IMR-90 (cell line): ENCODE results near the gene INSL6. TPM values are rescaled to one million over a fixed set of nuclear protein-coding genes. Genes with fewer than 3 reads are reported as not detected.

Experiments used
- ATAC-seq: fragments of 200-7000 bp; cut with Tn5 transposase; 2 replicates; pipeline ENCODE4 v1.9.1; 2020; ENCODE audit warnings: low read depth, mild to moderate bottlenecking, moderate library complexity
- BruUV-seq: library from RNA; stranded (reverse); fragments of 400-500 nt; replicated peaks from 2 replicates; lab custom pipeline; 2021; lab: Mats Ljungman, UMichigan
- CTCF ChIA-PET: fragments of 300-600 bp; formaldehyde crosslinking; extraction: SDS; loops from one replicate; lab custom pipeline; 2021; ENCODE audit warnings: antibody characterized with exemption; lab: Yijun Ruan, JAX
- POLR2A ChIA-PET: fragments of 300-600 bp; sonication (Branson Sonifier 250); formaldehyde crosslinking; loops from one replicate; lab custom pipeline; 2022; ENCODE audit warnings: antibody characterized with exemption; ENCODE audit not compliant: unreplicated experiment; lab: Charles Lee
- DNase-seq: peaks from one replicate; pipeline ENCODE4 v3.0.0; 2013
- H2AFZ ChIP-seq: replicated peaks from 2 replicates; pipeline ENCODE3; 2013; ENCODE audit warnings: low read length, mild to moderate bottlenecking; ENCODE audit not compliant: poor library complexity
- H2AK5ac ChIP-seq: 2 replicates; pipeline ENCODE4 v1.6.1; 2013; ENCODE audit warnings: low read depth, low read length, inconsistent platforms
- H2AK9ac ChIP-seq: replicated peaks from 2 replicates; pipeline ENCODE3; 2013; ENCODE audit warnings: mild to moderate bottlenecking, low read depth, low read length, moderate library complexity; ENCODE audit not compliant: poor library complexity
- H2BK120ac ChIP-seq: 2 replicates; pipeline ENCODE4 v1.6.1; 2013; ENCODE audit warnings: low read depth, low read length, inconsistent platforms
- H2BK15ac ChIP-seq: 3 replicates; pipeline ENCODE4 v1.6.1; 2013; ENCODE audit warnings: low read depth, low read length, inconsistent platforms
- H2BK20ac ChIP-seq: 2 replicates; pipeline ENCODE4 v1.6.1; 2013; ENCODE audit warnings: low read depth, mild to moderate bottlenecking, inconsistent platforms, low read length, moderate library complexity
- H2BK5ac ChIP-seq: 2 replicates; pipeline ENCODE4 v1.6.1; 2013; ENCODE audit warnings: mild to moderate bottlenecking, low read depth, low read length, inconsistent platforms; ENCODE audit not compliant: poor library complexity, severe bottlenecking
- H3K14ac ChIP-seq: replicated peaks from 2 replicates; pipeline ENCODE4 v1.6.1; 2013; ENCODE audit warnings: low read depth, low read length, inconsistent platforms
- H3K18ac ChIP-seq: 2 replicates; pipeline ENCODE4 v1.6.1; 2013; ENCODE audit warnings: low read depth, low read length, control low read depth
- H3K23ac ChIP-seq: 2 replicates; pipeline ENCODE4 v1.6.1; 2013; ENCODE audit warnings: low read depth, low read length, inconsistent platforms
- H3K27ac ChIP-seq: 2 replicates; pipeline ENCODE4 v1.5.1; 2013; ENCODE audit warnings: mild to moderate bottlenecking, control low read depth, low read length; ENCODE audit not compliant: insufficient read depth
- H3K27me3 ChIP-seq: 2 replicates; pipeline ENCODE4 v1.6.1; 2013; ENCODE audit warnings: low read length; ENCODE audit not compliant: control insufficient read depth, insufficient read depth
- H3K36me3 ChIP-seq: 2 replicates; pipeline ENCODE4 v1.6.1; 2013; ENCODE audit warnings: low read length, mixed read lengths; ENCODE audit not compliant: control insufficient read depth, insufficient read depth
- H3K4ac ChIP-seq: 2 replicates; pipeline ENCODE4 v1.6.1; 2013; ENCODE audit warnings: low read depth, low read length, inconsistent platforms
- H3K4me1 ChIP-seq: 2 replicates; pipeline ENCODE4 v1.6.1; 2013; ENCODE audit warnings: low read length, mixed read lengths; ENCODE audit not compliant: control insufficient read depth, insufficient read depth
- H3K4me2 ChIP-seq: 2 replicates; pipeline ENCODE4 v1.6.1; 2013; ENCODE audit warnings: low read depth, mild to moderate bottlenecking, control low read depth, low read length, moderate library complexity
- H3K4me3 ChIP-seq: 2 replicates; pipeline ENCODE4 v1.5.1; 2013; ENCODE audit warnings: low read depth, mild to moderate bottlenecking, control low read depth, low read length, moderate library complexity; ENCODE audit not compliant: insufficient read depth
- H3K56ac ChIP-seq: 2 replicates; pipeline ENCODE4 v1.6.1; 2013; ENCODE audit warnings: low read length, inconsistent platforms; ENCODE audit not compliant: insufficient read depth; ENCODE audit errors: extremely low read depth
- H3K79me1 ChIP-seq, 2 experiments: 2 replicates each; pipeline ENCODE4 v1.6.1; 2013; ENCODE audit warnings: low read length in 2 of 2, inconsistent platforms in 1 of 2, low read depth in 1 of 2
- H3K9ac ChIP-seq: 2 replicates; pipeline ENCODE4 v1.6.1; 2013; ENCODE audit warnings: low read depth, low read length, control low read depth
- H3K9me1 ChIP-seq: 2 replicates; pipeline ENCODE4 v1.6.1; 2013; ENCODE audit warnings: low read length, inconsistent platforms; ENCODE audit not compliant: insufficient read depth
- H3K9me3 ChIP-seq: 2 replicates; pipeline ENCODE4 v1.6.1; 2013; ENCODE audit warnings: low read length; ENCODE audit not compliant: control insufficient read depth, insufficient read depth
- H4K20me1 ChIP-seq: 2 replicates; pipeline ENCODE4 v1.6.1; 2013; ENCODE audit warnings: low read length, inconsistent platforms; ENCODE audit not compliant: insufficient read depth
- H4K5ac ChIP-seq: 2 replicates; pipeline ENCODE4 v1.6.1; 2013; ENCODE audit warnings: mild to moderate bottlenecking, low read depth, low read length, control low read depth
- H4K8ac ChIP-seq, 2 experiments: 2 replicates each; pipeline ENCODE4 v1.6.1; 2013; ENCODE audit warnings: low read depth in 2 of 2, low read length in 2 of 2, control low read depth in 1 of 2, inconsistent platforms in 1 of 2
- H4K91ac ChIP-seq: 2 replicates; pipeline ENCODE4 v1.6.1; 2013; ENCODE audit warnings: low read depth, low read length, inconsistent platforms; ENCODE audit not compliant: insufficient read depth
- BHLHE40 ChIP-seq: fragments of 150-350 bp; IDR thresholded peaks from 2 replicates; pipeline ENCODE4 v1.6.1; 2016; ENCODE audit warnings: mild to moderate bottlenecking, low read depth, low read length
- CEBPB ChIP-seq: IDR thresholded peaks from 2 replicates; pipeline ENCODE4 v1.6.1; 2012; ENCODE audit warnings: low read depth, low read length, improper control_type of control experiment
- CHD1 ChIP-seq: IDR thresholded peaks from 2 replicates; pipeline ENCODE4 v1.6.1; 2012; ENCODE audit warnings: low read depth, low read length, improper control_type of control experiment
- FOS ChIP-seq: fragments of 150-350 bp; IDR thresholded peaks from 2 replicates; pipeline ENCODE4 v1.6.1; 2016; ENCODE audit warnings: low read depth, low read length
- MAFK ChIP-seq: IDR thresholded peaks from 2 replicates; pipeline ENCODE4 v1.6.1; 2012; ENCODE audit warnings: low read depth, low read length, improper control_type of control experiment
- MAZ ChIP-seq: IDR thresholded peaks from 2 replicates; pipeline ENCODE4 v1.6.1; 2012; ENCODE audit warnings: low read depth, mild to moderate bottlenecking, low read length, improper control_type of control experiment, moderate library complexity, borderline replicate concordance
- MXI1 ChIP-seq: IDR thresholded peaks from 2 replicates; pipeline ENCODE4 v1.6.1; 2012; ENCODE audit warnings: low read depth, mild to moderate bottlenecking, low read length, moderate library complexity, borderline replicate concordance
- NFE2L2 ChIP-seq: fragments of 150-350 bp; IDR thresholded peaks from 2 replicates; pipeline ENCODE4 v1.6.1; 2016; ENCODE audit warnings: low read depth, mild to moderate bottlenecking, low read length
- POLR2A ChIP-seq: IDR thresholded peaks from 2 replicates; pipeline ENCODE4 v1.6.1; 2012; ENCODE audit warnings: mild to moderate bottlenecking, low read depth, low read length
- RAD21 ChIP-seq: IDR thresholded peaks from 2 replicates; pipeline ENCODE4 v1.6.1; 2012; ENCODE audit warnings: low read length, improper control_type of control experiment
- RCOR1 ChIP-seq: IDR thresholded peaks from 2 replicates; pipeline ENCODE4 v1.6.1; 2012; ENCODE audit warnings: mild to moderate bottlenecking, low read length, improper control_type of control experiment; ENCODE audit not compliant: insufficient replicate concordance
- RFX5 ChIP-seq: IDR thresholded peaks from 2 replicates; pipeline ENCODE4 v1.8.0; 2012; ENCODE audit warnings: low read depth, mild to moderate bottlenecking, low read length, moderate library complexity
- SMC3 ChIP-seq: fragments of 150-350 bp; IDR thresholded peaks from 2 replicates; pipeline ENCODE4 v1.6.1; 2016; ENCODE audit warnings: low read depth, mild to moderate bottlenecking, antibody characterized with exemption, low read length, moderate library complexity
- WGBS, 2 experiments: methylation state at CpG; one replicate each; pipeline versions ENCODE4 v1.1.5 to v1.1.7; 2013; ENCODE audit warnings: missing lambda C conversion rate in 2 of 2; ENCODE audit not compliant: insufficient read length in 1 of 2; ENCODE audit errors: extremely low coverage in 2 of 2; 5-methylcytosine and 5-hydroxymethylcytosine counted together
- dilution Hi-C: fragments of 300-500 bp; cut with HindIII; formaldehyde crosslinking; loops from one replicate; pipeline ENCODE4 v1.14.3; 2018; ENCODE audit warnings: low sequenced_read_pairs; ENCODE audit not compliant: unreplicated experiment
- in situ Hi-C: fragments of 300-500 bp; cut with MboI; formaldehyde crosslinking; loops from 3 replicates; pipeline ENCODE4 v1.14.3; 2019; ENCODE audit warnings: low sequenced_read_pairs, inconsistent platforms, mixed read lengths
- intact Hi-C: fragments of 100-400 bp; cut with micrococcal nuclease; formaldehyde crosslinking; loops from 2 replicates; pipeline ENCODE4 v1.10.0; 2022
- polyA plus RNA-seq, 3 experiments: library from polyadenylated mRNA; depleted of rRNA; stranded (reverse); fragments of >200 nt; gene quantifications; 2 replicates each; pipeline ENCODE4 v1.2.3, GENCODE V29; 2012; ENCODE audit warnings: low replicate concordance in 1 of 3
- total RNA-seq: library from RNA; depleted of rRNA; stranded (reverse); fragments of >200 nt; gene quantifications from 2 replicates; pipeline ENCODE4 v1.2.3, GENCODE V29; 2012
- TF ChIP-seq, protein P1 (sequence below): fragments of 150-350 bp; IDR thresholded peaks from 2 replicates; pipeline ENCODE4 v1.6.1; 2016; ENCODE audit warnings: low read depth, mild to moderate bottlenecking, low read length, moderate library complexity, borderline replicate concordance
- TF ChIP-seq, protein P2 (sequence below): fragments of 150-350 bp; IDR thresholded peaks from 2 replicates; pipeline ENCODE4 v1.6.1; 2017; ENCODE audit warnings: mild to moderate bottlenecking, antibody characterized with exemption, low read length, low read depth

The INSL6 gene
- total and polyA plus RNA-seq, 2 of the 4 experiments (the other 2 are of a cell fraction), result not detected

- TF ChIP-seq RCOR1 (no peak), BHLHE40 (no peak)
Measured at GRCh38 chr9:5185220-5185840, at the start of gene INSL6 (continued).

DNA sequence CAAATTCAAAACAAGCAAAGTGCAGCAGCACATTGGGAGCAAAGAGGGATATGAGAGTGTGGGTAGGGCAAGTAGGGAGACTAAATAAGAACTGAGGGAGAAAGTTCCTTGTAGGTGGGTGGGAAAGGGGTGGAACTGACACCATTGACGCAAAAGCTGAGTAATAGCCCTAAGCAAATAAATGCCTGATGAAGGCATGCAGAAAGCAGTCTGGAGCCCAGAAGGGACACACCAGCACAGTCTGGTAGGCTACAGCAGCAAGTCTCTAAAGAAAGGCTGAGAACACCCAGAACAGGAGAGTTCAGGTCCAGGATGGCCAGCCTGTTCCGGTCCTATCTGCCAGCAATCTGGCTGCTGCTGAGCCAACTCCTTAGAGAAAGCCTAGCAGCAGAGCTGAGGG is 45.8 kb upstream of the INSL6 start, which contains the start of gene INSL4:
INSL4 (plus strand) TSS at position 208 of the 400 bp plus-strand sequence; CDS start at position 313, 105 bp downstream.
- H2BK120ac ChIP-seq, result no peak within 1 kb of the TSS
- TF ChIP-seq, protein P1, sequence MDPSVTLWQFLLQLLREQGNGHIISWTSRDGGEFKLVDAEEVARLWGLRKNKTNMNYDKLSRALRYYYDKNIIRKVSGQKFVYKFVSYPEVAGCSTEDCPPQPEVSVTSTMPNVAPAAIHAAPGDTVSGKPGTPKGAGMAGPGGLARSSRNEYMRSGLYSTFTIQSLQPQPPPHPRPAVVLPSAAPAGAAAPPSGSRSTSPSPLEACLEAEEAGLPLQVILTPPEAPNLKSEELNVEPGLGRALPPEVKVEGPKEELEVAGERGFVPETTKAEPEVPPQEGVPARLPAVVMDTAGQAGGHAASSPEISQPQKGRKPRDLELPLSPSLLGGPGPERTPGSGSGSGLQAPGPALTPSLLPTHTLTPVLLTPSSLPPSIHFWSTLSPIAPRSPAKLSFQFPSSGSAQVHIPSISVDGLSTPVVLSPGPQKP, result no peak
- no peak for TF ChIP-seq RFX5
- no peak for TF ChIP-seq MAZ
- TF ChIP-seq MXI1, result no peak
- TF ChIP-seq NFE2L2, result no peak
- no peak for TF ChIP-seq POLR2A
- TF ChIP-seq MAFK, result no peak
- no peak for TF ChIP-seq CHD1
- no peak for TF ChIP-seq RCOR1
- TF ChIP-seq RAD21, result no peak
- TF ChIP-seq SMC3, result no peak
- TF ChIP-seq, protein P2, sequence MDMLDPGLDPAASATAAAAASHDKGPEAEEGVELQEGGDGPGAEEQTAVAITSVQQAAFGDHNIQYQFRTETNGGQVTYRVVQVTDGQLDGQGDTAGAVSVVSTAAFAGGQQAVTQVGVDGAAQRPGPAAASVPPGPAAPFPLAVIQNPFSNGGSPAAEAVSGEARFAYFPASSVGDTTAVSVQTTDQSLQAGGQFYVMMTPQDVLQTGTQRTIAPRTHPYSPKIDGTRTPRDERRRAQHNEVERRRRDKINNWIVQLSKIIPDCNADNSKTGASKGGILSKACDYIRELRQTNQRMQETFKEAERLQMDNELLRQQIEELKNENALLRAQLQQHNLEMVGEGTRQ, result no peak
- no peak for TF ChIP-seq FOS
- TF ChIP-seq CEBPB, result no peak
- TF ChIP-seq BHLHE40, result no peak

More for the DNA sequence above, 45.8 kb upstream of the INSL6 start, which contains the start of gene INSL4:
- no CpG with 5 or more reads among the region's 2 CpGs for WGBS, 2 experiments
- DNase-seq (peak; percentile 44), ATAC-seq (peak; percentile 51)
- no peak within 1 kb of the TSS for H2AFZ ChIP-seq
- no peak within 1 kb of the TSS for H3K9ac ChIP-seq
- H4K8ac ChIP-seq, result no peak within 1 kb of the TSS
- no peak within 1 kb of the TSS for H3K4me3 ChIP-seq
- POLR2A ChIA-PET, result no interaction called here
- in situ Hi-C loops, result no loop called here
- H2BK5ac ChIP-seq, result no peak within 1 kb of the TSS
- no peak within 1 kb of the TSS for H4K91ac ChIP-seq
- dilution Hi-C loops, result no loop called here
- H3K23ac ChIP-seq, result no peak within 1 kb of the TSS
- no peaks in the 10 kb centered on the region for H3K4me1 ChIP-seq
- no peaks in the 10 kb centered on the region for H3K9me3 ChIP-seq
- no peak within 1 kb of the TSS for H2AK9ac ChIP-seq
- no peak within 1 kb of the TSS for H3K18ac ChIP-seq
- H3K36me3 ChIP-seq, result no peaks in the 10 kb centered on the region
- CTCF ChIA-PET, result no interaction called here
- H3K9me1 ChIP-seq, result no peaks in the 10 kb centered on the region
- no peak within 1 kb of the TSS for H2BK15ac ChIP-seq
- no TSS peak for BruUV-seq
- H3K27ac ChIP-seq, result no peak within 1 kb of the TSS
- no peak within 1 kb of the TSS for H2AK5ac ChIP-seq
- no peak within 1 kb of the TSS for H4K5ac ChIP-seq
- H3K4me2 ChIP-seq, result no peak within 1 kb of the TSS
- no peak within 1 kb of the TSS for H3K56ac ChIP-seq
- peaks cover 3% of the 10 kb centered on the region; the same call in 1 of the 2 replicates for H3K27me3 ChIP-seq
- H3K14ac ChIP-seq, result no peak within 1 kb of the TSS
- H3K4ac ChIP-seq, result no peak within 1 kb of the TSS
- H4K20me1 ChIP-seq, result no peaks in the 10 kb centered on the region
- intact Hi-C loops, result no loop called here
- H2BK20ac ChIP-seq, result no peak within 1 kb of the TSS
- no peaks in the 10 kb centered on the region for H3K79me1 ChIP-seq
